ENCODE measurements around the gene ASPDH. TPM values are rescaled to one million over a fixed set of nuclear protein-coding genes. Genes with fewer than 3 reads are reported as not detected.

Gene ASPDH
- polyA plus RNA-seq, 1 donor (not counting 4 experiments of a cell fraction or from before 2014, with no cell fraction given): not detected

DNA sequence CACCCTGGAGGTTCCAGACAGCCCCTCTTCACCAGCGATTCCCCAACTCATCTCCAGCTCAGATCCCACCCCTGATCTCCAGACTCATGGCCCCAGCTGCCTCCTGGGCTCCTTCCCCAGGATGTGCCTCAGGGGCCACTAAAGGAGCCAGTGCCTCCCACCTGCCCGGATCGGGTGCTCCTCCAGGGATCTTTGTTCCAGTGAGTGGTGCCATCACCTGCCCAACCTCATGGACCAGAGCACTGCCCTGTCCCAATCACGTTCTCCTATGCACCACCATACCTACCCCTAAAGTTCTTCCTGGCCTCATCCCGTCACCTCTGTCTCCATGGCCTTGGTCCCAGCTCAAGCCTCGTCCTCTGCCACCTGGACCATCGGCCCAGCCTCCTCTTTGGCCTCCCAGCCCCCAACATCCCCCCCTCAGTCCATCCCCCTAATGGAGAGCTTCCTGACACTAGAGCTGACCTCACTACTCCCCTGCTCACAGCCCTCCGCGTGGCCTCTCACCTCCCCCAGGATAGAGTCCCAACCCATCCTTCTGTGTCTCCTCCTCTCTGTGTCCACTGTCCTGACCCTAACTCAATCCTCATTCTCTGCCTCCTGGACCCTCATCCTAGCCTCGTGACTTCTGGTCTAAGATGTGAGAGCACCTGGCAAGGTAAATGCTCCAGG lies 28.3 kb downstream of the ASPDH start:
- Histone ChIP-seq H3K4me1 (ENCODE audit: control insufficient read depth, extremely low read depth, insufficient read depth, low read length) (no peaks in the 10 kb centered on the region), H3K79me2 (ENCODE audit: control insufficient read depth, insufficient read depth, low read length) (no peaks in the 10 kb centered on the region), H3K27me3 (ENCODE audit: control insufficient read depth, extremely low read depth, insufficient read depth, low read length) (peaks cover 22% of the 10 kb centered on the region), H3K36me3 (ENCODE audit: control insufficient read depth in 2 of 2, extremely low read depth in 1 of 2, insufficient read depth in 2 of 2, low read length in 2 of 2) (peaks cover 0 to 15% of the 10 kb centered on the region in 2 experiments), H2AFZ (ENCODE audit: control insufficient read depth, low read length) (no peak overlapping the region), H3K9me3 (ENCODE audit: control insufficient read depth, low read depth, low read length) (no peaks in the 10 kb centered on the region), H3K9ac (ENCODE audit: control insufficient read depth, extremely low read depth, insufficient read depth, low read length) (no peak overlapping the region), H3K4me2 (ENCODE audit: control insufficient read depth, extremely low read depth, insufficient read depth, low read depth, low read length) (no peak overlapping the region), H3K27ac (ENCODE audit: control insufficient read depth, insufficient read depth, low read length) (no peak overlapping the region), H3K4me3 (ENCODE audit: control insufficient read depth in 2 of 3, extremely low read depth in 1 of 3, insufficient read depth in 2 of 3, low read depth in 1 of 3, low read length in 3 of 3) (no peak overlapping the region), H3K9me1 (ENCODE audit: control insufficient read depth, extremely low read depth, insufficient read depth, low read length) (no peaks in the 10 kb centered on the region), H4K20me1 (ENCODE audit: control insufficient read depth, extremely low read depth, insufficient read depth, low read length) (no peaks in the 10 kb centered on the region)
- DNase-seq (ENCODE audit: low read depth, low spot score): no peak
- FAIRE-seq: no peak
- TF ChIP-seq EZH2 (IDR thresholded peaks at IDR 0.05; ENCODE audit: low read length): no peak
- TF ChIP-seq, protein P1, sequence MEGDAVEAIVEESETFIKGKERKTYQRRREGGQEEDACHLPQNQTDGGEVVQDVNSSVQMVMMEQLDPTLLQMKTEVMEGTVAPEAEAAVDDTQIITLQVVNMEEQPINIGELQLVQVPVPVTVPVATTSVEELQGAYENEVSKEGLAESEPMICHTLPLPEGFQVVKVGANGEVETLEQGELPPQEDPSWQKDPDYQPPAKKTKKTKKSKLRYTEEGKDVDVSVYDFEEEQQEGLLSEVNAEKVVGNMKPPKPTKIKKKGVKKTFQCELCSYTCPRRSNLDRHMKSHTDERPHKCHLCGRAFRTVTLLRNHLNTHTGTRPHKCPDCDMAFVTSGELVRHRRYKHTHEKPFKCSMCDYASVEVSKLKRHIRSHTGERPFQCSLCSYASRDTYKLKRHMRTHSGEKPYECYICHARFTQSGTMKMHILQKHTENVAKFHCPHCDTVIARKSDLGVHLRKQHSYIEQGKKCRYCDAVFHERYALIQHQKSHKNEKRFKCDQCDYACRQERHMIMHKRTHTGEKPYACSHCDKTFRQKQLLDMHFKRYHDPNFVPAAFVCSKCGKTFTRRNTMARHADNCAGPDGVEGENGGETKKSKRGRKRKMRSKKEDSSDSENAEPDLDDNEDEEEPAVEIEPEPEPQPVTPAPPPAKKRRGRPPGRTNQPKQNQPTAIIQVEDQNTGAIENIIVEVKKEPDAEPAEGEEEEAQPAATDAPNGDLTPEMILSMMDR (optimal IDR thresholded peaks at IDR 0.05 in 1 of 3, IDR thresholded peaks at IDR 0.05 in 1 of 3, conservative IDR thresholded peaks at IDR 0.05 in 1 of 3; ENCODE audit: extremely low read depth in 1 of 3, insufficient read depth in 2 of 3, low read length in 3 of 3): no peak
- dilution Hi-C loops (cut with MboI; ENCODE audit: extremely low pct_ligation_motif_present, low sequenced_read_pairs): no loop called here

DNA sequence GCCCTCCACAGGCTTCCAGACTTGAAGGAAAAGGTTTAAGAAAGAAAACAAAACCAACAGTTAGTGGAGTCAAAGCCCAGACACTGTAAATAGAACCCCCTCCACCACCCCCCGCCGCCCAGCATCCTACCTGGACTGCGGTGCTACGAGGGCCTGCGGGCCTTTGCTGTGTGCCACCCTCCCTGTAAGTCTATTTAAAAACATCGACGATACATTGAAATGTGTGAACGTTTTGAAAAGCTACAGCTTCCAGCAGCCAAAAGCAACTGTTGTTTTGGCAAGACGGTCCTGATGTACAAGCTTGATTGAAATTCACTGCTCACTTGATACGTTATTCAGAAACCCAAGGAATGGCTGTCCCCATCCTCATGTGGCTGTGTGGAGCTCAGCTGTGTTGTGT lies 30.8 kb downstream of the ASPDH start:
- peaks cover 9% of the 10 kb centered on the region for H3K27me3 ChIP-seq (ENCODE audit: control insufficient read depth, extremely low read depth, insufficient read depth, low read length)
- H2AFZ ChIP-seq (ENCODE audit: control insufficient read depth, low read length): no peak overlapping the region
- peaks cover 9% of the 10 kb centered on the region for H3K79me2 ChIP-seq (ENCODE audit: control insufficient read depth, insufficient read depth, low read length)
- H3K4me1 ChIP-seq (ENCODE audit: control insufficient read depth, extremely low read depth, insufficient read depth, low read length): no peaks in the 10 kb centered on the region
- no peak overlapping the region for H3K9ac ChIP-seq (ENCODE audit: control insufficient read depth, extremely low read depth, insufficient read depth, low read length)
- no peak overlapping the region for H3K27ac ChIP-seq (ENCODE audit: control insufficient read depth, insufficient read depth, low read length)
- H4K20me1 ChIP-seq (ENCODE audit: control insufficient read depth, extremely low read depth, insufficient read depth, low read length): no peaks in the 10 kb centered on the region
- no peak for TF ChIP-seq EZH2 (IDR thresholded peaks at IDR 0.05; ENCODE audit: low read length)
- TF ChIP-seq, protein P1 (optimal IDR thresholded peaks at IDR 0.05 in 1 of 3, IDR thresholded peaks at IDR 0.05 in 1 of 3, conservative IDR thresholded peaks at IDR 0.05 in 1 of 3; ENCODE audit: extremely low read depth in 1 of 3, insufficient read depth in 2 of 3, low read length in 3 of 3): no peak
- H3K9me1 ChIP-seq (ENCODE audit: control insufficient read depth, extremely low read depth, insufficient read depth, low read length): no peaks in the 10 kb centered on the region
- H3K4me2 ChIP-seq (ENCODE audit: control insufficient read depth, extremely low read depth, insufficient read depth, low read depth, low read length): no peak overlapping the region
- H3K9me3 ChIP-seq (ENCODE audit: control insufficient read depth, low read depth, low read length): no peaks in the 10 kb centered on the region
- peaks cover 4 to 25% of the 10 kb centered on the region in 2 experiments for H3K36me3 ChIP-seq (ENCODE audit: control insufficient read depth in 2 of 2, extremely low read depth in 1 of 2, insufficient read depth in 2 of 2, low read length in 2 of 2)
- dilution Hi-C loops (cut with MboI; ENCODE audit: extremely low pct_ligation_motif_present, low sequenced_read_pairs): no loop called here
- FAIRE-seq (no peak), DNase-seq (ENCODE audit: low read depth, low spot score) (no peak)
- no peak overlapping the region for H3K4me3 ChIP-seq (ENCODE audit: control insufficient read depth in 2 of 3, extremely low read depth in 1 of 3, insufficient read depth in 2 of 3, low read depth in 1 of 3, low read length in 3 of 3)

Measured in keratinocyte (primary cell).